CD14-positive monocyte (primary cell): ENCODE data around the gene PLK5. TPM values are rescaled to one million over a fixed set of nuclear protein-coding genes. Genes with fewer than 3 reads are reported as not detected.

Experiments
- DNase-seq, 3 donors: peaks; one replicate each; pipeline ENCODE4 v3.0.0-alpha.2; 2011 to 2022
- H2AFZ ChIP-seq: 2 replicates; pipeline ENCODE4 v1.6.0; 2012; ENCODE audit warnings: mild to moderate bottlenecking, low read depth, low read length, inconsistent platforms; ENCODE audit not compliant: insufficient read depth, poor library complexity, severe bottlenecking
- H3K27ac ChIP-seq, 2 donors: 1 replicate in 1 of 2; 2 replicates in 1 of 2; pipeline ENCODE4 v1.5.1; 2012 to 2013; ENCODE audit warnings: low read length in 2 of 2, control low read depth in 1 of 2, inconsistent platforms in 1 of 2, low read depth in 1 of 2, mild to moderate bottlenecking in 1 of 2
- H3K27me3 ChIP-seq, 2 donors: one replicate each; pipeline versions ENCODE4 v1.6.0 to v1.6.1; 2011 to 2013; ENCODE audit warnings: low read length in 2 of 2; ENCODE audit not compliant: control insufficient read depth in 2 of 2, insufficient read depth in 2 of 2
- H3K36me3 ChIP-seq, 2 donors: replicated peaks in 1 of 2; 1 replicate in 1 of 2; 2 replicates in 1 of 2; pipeline versions ENCODE4 v1.5.1 to v1.6.1; 2012 to 2013; ENCODE audit warnings: low read length in 2 of 2, control low read depth in 1 of 2, inconsistent platforms in 1 of 2, mild to moderate bottlenecking in 1 of 2; ENCODE audit not compliant: insufficient read depth in 2 of 2, control insufficient read depth in 1 of 2
- H3K4me1 ChIP-seq, 2 donors: 1 replicate in 1 of 2; 2 replicates in 1 of 2; pipeline versions ENCODE4 v1.5.1 to v1.6.1; 2012 to 2013; ENCODE audit warnings: low read length in 2 of 2, control low read depth in 1 of 2, inconsistent platforms in 1 of 2, mild to moderate bottlenecking in 1 of 2, moderate library complexity in 1 of 2; ENCODE audit not compliant: insufficient read depth in 2 of 2, control insufficient read depth in 1 of 2
- H3K4me2 ChIP-seq: replicated peaks from 2 replicates; pipeline ENCODE3; 2012; ENCODE audit warnings: low read length, moderate library complexity, mild to moderate bottlenecking; ENCODE audit not compliant: poor library complexity, severe bottlenecking; ENCODE audit errors: extremely low read depth
- H3K4me3 ChIP-seq, 3 experiments: fragments of 200-600 bp in 1 of 3; sonication (generic) in 1 of 3; replicated peaks in 1 of 3; 1 replicate in 2 of 3; 2 replicates in 1 of 3; pipeline ENCODE4 v1.5.1; 2011 to 2013; ENCODE audit warnings: low read length in 3 of 3, mild to moderate bottlenecking in 3 of 3, control low read depth in 2 of 3, low read depth in 2 of 3, inconsistent platforms in 1 of 3, moderate library complexity in 1 of 3
- H3K79me2 ChIP-seq: 2 replicates; pipeline ENCODE4 v1.6.0; 2012; ENCODE audit warnings: mild to moderate bottlenecking, control low read depth, inconsistent platforms, low read length, moderate library complexity; ENCODE audit not compliant: insufficient read depth
- H3K9ac ChIP-seq: 2 replicates; pipeline ENCODE4 v1.6.0; 2017; ENCODE audit warnings: low read length, mild to moderate bottlenecking; ENCODE audit not compliant: insufficient read depth, poor library complexity, severe bottlenecking
- H3K9me3 ChIP-seq, 2 donors: replicated peaks in 1 of 2; 1 replicate in 1 of 2; 2 replicates in 1 of 2; pipeline versions ENCODE4 v1.5.1 to v1.6.1; 2012 to 2013; ENCODE audit warnings: low read length in 2 of 2, control low read depth in 1 of 2; ENCODE audit not compliant: control insufficient read depth in 1 of 2, insufficient read depth in 1 of 2
- H4K20me1 ChIP-seq: 2 replicates; pipeline ENCODE4 v1.6.0; 2012; ENCODE audit warnings: mild to moderate bottlenecking, low read length, control low read depth, moderate library complexity; ENCODE audit not compliant: insufficient read depth
- H3K27ac Mint-ChIP-seq, 7 donors: one replicate each; pipeline ENCODE4 v1.8.0; 2020; ENCODE audit warnings: mild to moderate bottlenecking in 7 of 7, mixed read lengths in 7 of 7, moderate library complexity in 6 of 7, inconsistent platforms in 2 of 7
- H3K27me3 Mint-ChIP-seq, 3 donors: one replicate each; pipeline ENCODE4 v1.8.0; 2021 to 2022; ENCODE audit warnings: low read depth in 3 of 3, mild to moderate bottlenecking in 3 of 3, mixed read lengths in 3 of 3, moderate library complexity in 3 of 3, inconsistent platforms in 1 of 3
- H3K36me3 Mint-ChIP-seq, 2 donors: one replicate each; pipeline ENCODE4 v1.8.0; 2020; ENCODE audit warnings: mixed read lengths in 2 of 2, inconsistent platforms in 1 of 2, mild to moderate bottlenecking in 1 of 2
- H3K4me1 Mint-ChIP-seq: one replicate; pipeline ENCODE4 v1.8.0; 2020; ENCODE audit warnings: mild to moderate bottlenecking, mixed read lengths
- H3K4me3 Mint-ChIP-seq, 2 donors: one replicate each; pipeline ENCODE4 v1.8.0; 2020; ENCODE audit warnings: mild to moderate bottlenecking in 2 of 2, mixed read lengths in 2 of 2, moderate library complexity in 1 of 2
- H3K9me3 Mint-ChIP-seq, 7 donors: one replicate each; pipeline ENCODE4 v1.8.0; 2020 to 2022; ENCODE audit warnings: mixed read lengths in 7 of 7, mild to moderate bottlenecking in 6 of 7, moderate library complexity in 6 of 7, inconsistent platforms in 2 of 7
- WGBS: methylation state at CpG from one replicate; pipeline ENCODE4 v1.1.5; 2013; ENCODE audit warnings: missing lambda C conversion rate; ENCODE audit not compliant: insufficient coverage; 5-methylcytosine and 5-hydroxymethylcytosine counted together
- intact Hi-C, 2 donors: fragments of 100-400 bp; cut with micrococcal nuclease; formaldehyde crosslinking; loops; one replicate each; pipeline versions ENCODE4 v1.15.0 to v1.15.1; 2023
- polyA plus RNA-seq, 3 donors: library from polyadenylated mRNA; depleted of rRNA in 1 of 3; unstranded in 2 of 3; stranded (reverse) in 1 of 3; fragments of 300-500 nt in 2 of 3; fragments of >200 nt in 1 of 3; fragmentation: Illumina TruSeq in 2 of 3; gene quantifications; 1 replicate in 2 of 3; 2 replicates in 1 of 3; pipeline ENCODE4 v1.2.3, GENCODE V29; 2012 to 2021
- TF ChIP-seq, protein P1 (sequence below): fragments of 200-600 bp; IDR thresholded peaks from one replicate; pipeline ENCODE4 v1.8.0; 2022; ENCODE audit warnings: antibody characterized with exemption, mild to moderate bottlenecking

The PLK5 gene
- polyA plus RNA-seq, 3 donors = not detected

DNA sequence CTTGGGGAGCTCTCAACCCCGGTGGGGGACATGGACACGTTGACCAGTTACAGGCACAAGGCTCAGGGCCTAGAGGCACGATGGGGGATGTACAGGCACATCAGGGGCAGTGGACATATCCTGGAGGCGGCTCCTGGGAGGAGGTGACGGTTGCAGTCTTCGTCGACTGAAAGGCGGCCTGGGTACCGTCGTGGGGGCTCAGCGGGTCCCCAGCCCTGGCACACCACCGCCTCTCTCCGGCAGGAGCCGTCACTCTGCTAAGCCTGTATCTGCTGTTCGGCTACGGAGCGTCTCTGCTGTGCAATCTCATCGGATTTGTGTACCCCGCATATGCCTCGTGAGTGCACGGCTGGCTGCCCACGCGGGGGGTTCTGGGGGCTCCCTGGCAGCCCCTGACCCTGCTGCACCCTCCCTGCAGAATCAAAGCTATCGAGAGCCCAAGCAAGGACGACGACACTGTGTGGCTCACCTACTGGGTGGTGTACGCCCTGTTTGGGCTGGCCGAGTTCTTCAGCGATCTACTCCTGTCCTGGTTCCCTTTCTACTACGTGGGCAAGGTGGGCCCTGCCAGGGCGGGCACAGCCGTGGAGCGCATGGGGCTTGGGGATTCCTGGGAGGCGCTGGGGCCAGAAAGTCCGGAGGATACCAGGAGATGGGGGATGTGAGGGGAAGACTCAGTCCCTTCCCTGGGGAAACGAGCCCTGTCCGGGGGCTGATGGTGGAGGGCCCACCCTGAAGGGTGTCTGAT is 28.7 kb upstream of the PLK5 start:
- Histone ChIP-seq H3K36me3 (no peaks in the 10 kb centered on the region), H3K4me1 (peaks cover 7 to 14% of the 10 kb centered on the region in 2 donors), H2AFZ (no peak overlapping the region), H3K27me3 (peaks cover 0 to 21% of the 10 kb centered on the region in 2 donors), H4K20me1 (no peaks in the 10 kb centered on the region), H3K9ac (no peak overlapping the region), H3K79me2 (no peaks in the 10 kb centered on the region), H3K9me3 (no peaks in the 10 kb centered on the region), H3K4me2 (no peak overlapping the region), H3K4me3 (no peak overlapping the region), H3K27ac (no peak overlapping the region)
- 88% methylated on average over 37 of the region's 37 CpGs for WGBS
- DNase-seq = no peak
- peaks cover 10% of the 10 kb centered on the region for H3K4me1 Mint-ChIP-seq
- intact Hi-C loops = no loop called here
- H3K9me3 Mint-ChIP-seq = peaks cover 0 to 7% (median 3%) of the 10 kb centered on the region in 7 donors
- TF ChIP-seq, protein P1, sequence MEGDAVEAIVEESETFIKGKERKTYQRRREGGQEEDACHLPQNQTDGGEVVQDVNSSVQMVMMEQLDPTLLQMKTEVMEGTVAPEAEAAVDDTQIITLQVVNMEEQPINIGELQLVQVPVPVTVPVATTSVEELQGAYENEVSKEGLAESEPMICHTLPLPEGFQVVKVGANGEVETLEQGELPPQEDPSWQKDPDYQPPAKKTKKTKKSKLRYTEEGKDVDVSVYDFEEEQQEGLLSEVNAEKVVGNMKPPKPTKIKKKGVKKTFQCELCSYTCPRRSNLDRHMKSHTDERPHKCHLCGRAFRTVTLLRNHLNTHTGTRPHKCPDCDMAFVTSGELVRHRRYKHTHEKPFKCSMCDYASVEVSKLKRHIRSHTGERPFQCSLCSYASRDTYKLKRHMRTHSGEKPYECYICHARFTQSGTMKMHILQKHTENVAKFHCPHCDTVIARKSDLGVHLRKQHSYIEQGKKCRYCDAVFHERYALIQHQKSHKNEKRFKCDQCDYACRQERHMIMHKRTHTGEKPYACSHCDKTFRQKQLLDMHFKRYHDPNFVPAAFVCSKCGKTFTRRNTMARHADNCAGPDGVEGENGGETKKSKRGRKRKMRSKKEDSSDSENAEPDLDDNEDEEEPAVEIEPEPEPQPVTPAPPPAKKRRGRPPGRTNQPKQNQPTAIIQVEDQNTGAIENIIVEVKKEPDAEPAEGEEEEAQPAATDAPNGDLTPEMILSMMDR = no peak
- H3K36me3 Mint-ChIP-seq = no peaks in the 10 kb centered on the region
- H3K4me3 Mint-ChIP-seq = no peak overlapping the region
- H3K27me3 Mint-ChIP-seq = peaks cover 14 to 31% (median 31%) of the 10 kb centered on the region in 3 donors
- H3K27ac Mint-ChIP-seq = no peak overlapping the region

DNA sequence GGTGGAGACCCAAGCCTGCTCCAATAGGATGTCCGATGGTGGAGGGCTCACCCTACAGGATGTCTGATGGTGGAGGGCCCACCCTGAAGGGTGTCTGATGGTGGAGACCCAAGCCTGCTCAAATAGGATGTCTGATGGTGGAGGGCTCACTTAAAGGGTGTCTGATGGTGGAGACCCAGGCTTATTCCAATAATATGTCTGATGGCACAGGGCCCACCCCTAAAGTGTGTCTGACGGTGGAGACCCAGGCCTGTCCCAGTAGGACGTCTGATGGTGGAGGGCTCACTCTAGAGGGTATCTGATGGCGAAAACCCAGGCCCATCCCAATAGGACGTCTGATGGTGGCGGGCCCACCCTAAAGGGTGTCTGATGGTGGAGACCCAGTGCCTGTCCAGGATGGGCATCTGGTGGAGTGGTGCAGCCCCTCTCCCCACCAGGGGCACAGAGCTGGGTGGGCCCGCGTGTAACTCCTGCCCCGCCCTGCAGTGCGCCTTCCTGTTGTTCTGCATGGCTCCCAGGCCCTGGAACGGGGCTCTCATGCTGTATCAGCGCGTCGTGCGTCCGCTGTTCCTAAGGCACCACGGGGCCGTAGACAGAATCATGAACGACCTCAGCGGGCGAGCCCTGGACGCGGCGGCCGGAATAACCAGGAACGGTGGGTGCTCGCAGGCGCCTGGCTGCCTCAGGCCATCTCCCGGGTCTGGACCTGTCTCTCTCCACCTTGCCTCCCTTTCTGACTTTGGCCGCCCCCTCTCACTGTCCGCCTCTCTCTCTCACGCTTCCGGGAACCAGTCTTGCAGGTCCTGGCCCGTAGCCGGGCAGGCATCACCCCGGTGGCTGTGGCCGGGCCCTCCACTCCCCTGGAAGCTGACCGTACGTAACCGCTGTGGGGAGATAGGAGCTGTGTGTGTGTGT is 27.8 kb upstream of the PLK5 start:
- Histone ChIP-seq H3K27me3 (peaks cover 0 to 21% of the 10 kb centered on the region in 2 donors), H3K9ac (no peak overlapping the region), H3K79me2 (no peaks in the 10 kb centered on the region), H3K36me3 (no peaks in the 10 kb centered on the region), H3K4me2 (no peak overlapping the region), H3K4me3 (no peak overlapping the region), H3K9me3 (no peaks in the 10 kb centered on the region), H4K20me1 (no peaks in the 10 kb centered on the region), H3K4me1 (peaks cover 7 to 9% of the 10 kb centered on the region in 2 donors), H3K27ac (no peak overlapping the region), H2AFZ (no peak overlapping the region)
- TF ChIP-seq, protein P1 = no peak
- no peak overlapping the region for H3K4me3 Mint-ChIP-seq
- intact Hi-C loops = no loop called here
- H3K4me1 Mint-ChIP-seq = peaks cover 6% of the 10 kb centered on the region
- H3K27me3 Mint-ChIP-seq = peaks cover 14 to 32% (median 30%) of the 10 kb centered on the region in 3 donors
- no peaks in the 10 kb centered on the region for H3K36me3 Mint-ChIP-seq
- DNase-seq = no peak
- peaks cover 0 to 8% (median 3%) of the 10 kb centered on the region in 7 donors for H3K9me3 Mint-ChIP-seq
- 86% methylated on average over 26 of the region's 40 CpGs for WGBS
- no peak overlapping the region for H3K27ac Mint-ChIP-seq
